HG03045 (cell line): ENCODE measurements around the gene GABRB2.
A peak's percentile ranks its signal among the peaks of the same experiment; 100 is the strongest.
"Not testable (repeated sequence)": the region's sequence is repeated elsewhere in the genome, so short reads cannot be mapped to it uniquely, and the experiment has no call there.

Experiments
- ATAC-seq: cut with Tn5 transposase; IDR thresholded peaks from one replicate; pipeline ENCODE4 v1.9.1; 2021; ENCODE audit warnings: mild to moderate bottlenecking, moderate library complexity; ENCODE audit not compliant: unreplicated experiment

Gene GABRB2

GRCh38 chr5:161546470-161547301 is at the start of gene GABRB2:
GABRB2 (minus strand) TSS chr5:161546725; CDS start chr5:161546643, 82 bp downstream.
- peak; percentile 63 for ATAC-seq

GRCh38 chr5:161585798-161586197 is 39.3 kb upstream of the GABRB2 start:
- no peak for ATAC-seq

- no peak for ATAC-seq
Observed at GRCh38 chr5:161580621-161581020, 34.1 kb upstream of the GABRB2 start.

- ATAC-seq, result no peak
Observed at GRCh38 chr5:161572914-161573313, 26.4 kb upstream of the GABRB2 start.

- ATAC-seq, result no peak
Observed at GRCh38 chr5:161566081-161566480, 19.6 kb upstream of the GABRB2 start.

GRCh38 chr5:161562446-161562845 is 15.9 kb upstream of the GABRB2 start:
- ATAC-seq, result no peak

- ATAC-seq, result no peak
Observed at GRCh38 chr5:161549106-161549505, 2.6 kb upstream of the GABRB2 start.

- ATAC-seq, result no peak
Observed at GRCh38 chr5:161548487-161549094, 2.1 kb upstream of the GABRB2 start.

- no peak for ATAC-seq
Observed at GRCh38 chr5:161547738-161548486, 1.4 kb upstream of the GABRB2 start.

- no peak for ATAC-seq
Observed at GRCh38 chr5:161547406-161547737, 847 bp upstream of the GABRB2 start.

- ATAC-seq, result no peak
Observed at GRCh38 chr5:161546095-161546469, 443 bp downstream of the GABRB2 start.

- no peak for ATAC-seq
Observed at GRCh38 chr5:161545344-161546094, 1.0 kb downstream of the GABRB2 start.

- peak; percentile 55 for ATAC-seq
Observed at GRCh38 chr5:161544350-161544765, 2.2 kb downstream of the GABRB2 start.

- no peak for ATAC-seq
Observed at GRCh38 chr5:161539016-161539415, 7.5 kb downstream of the GABRB2 start.

GRCh38 chr5:161535762-161536161 is 10.8 kb downstream of the GABRB2 start:
- ATAC-seq, result no peak

- no peak for ATAC-seq
Observed at GRCh38 chr5:161530700-161531099, 15.8 kb downstream of the GABRB2 start.

GRCh38 chr5:161513942-161514341 is 32.6 kb downstream of the GABRB2 start:
- ATAC-seq, result no peak

- no peak for ATAC-seq
Observed at GRCh38 chr5:161507591-161507990, 38.9 kb downstream of the GABRB2 start.

GRCh38 chr5:161505160-161505559 is 41.4 kb downstream of the GABRB2 start:
- not testable (repeated sequence) for ATAC-seq

GRCh38 chr5:161498531-161498930 is 48.0 kb downstream of the GABRB2 start:
- no peak for ATAC-seq

GRCh38 chr5:161483721-161484120 is 62.8 kb downstream of the GABRB2 start:
- ATAC-seq, result no peak
